Kidney (tissue), 14 donors: ENCODE results near the gene FAM107B. TPM values are rescaled to one million over a fixed set of nuclear protein-coding genes. Genes with fewer than 3 reads are reported as not detected.

Experiments
- DNase-seq, 5 donors: peaks; one replicate each; pipeline ENCODE4 v3.0.0-alpha.2; 2013 to 2020
- FAIRE-seq: peaks from 2 replicates; lab custom pipeline; 2012; peaks lifted over from hg19 to GRCh38; lab: Jason Lieb, UNC
- H3K27ac ChIP-seq, 2 donors: one replicate each; pipeline ENCODE4 v1.7.0; 2013; ENCODE audit warnings: low read depth in 2 of 2, low read length in 2 of 2, inconsistent platforms in 1 of 2
- H3K27me3 ChIP-seq: one replicate; pipeline ENCODE4 v1.7.1; 2013; ENCODE audit warnings: low read length, inconsistent platforms; ENCODE audit not compliant: control insufficient read depth, insufficient read depth
- H3K36me3 ChIP-seq, 3 donors: one replicate each; pipeline versions ENCODE4 v1.7.0 to v1.7.1; 2013; ENCODE audit warnings: low read length in 3 of 3, control low read depth in 1 of 3, inconsistent platforms in 1 of 3; ENCODE audit not compliant: insufficient read depth in 3 of 3, control insufficient read depth in 2 of 3
- H3K4me1 ChIP-seq, 3 donors: one replicate each; pipeline versions ENCODE4 v1.7.0 to v1.7.1; 2013; ENCODE audit warnings: low read length in 3 of 3, inconsistent platforms in 1 of 3, low read depth in 1 of 3; ENCODE audit not compliant: control insufficient read depth in 2 of 3, insufficient read depth in 2 of 3
- H3K4me3 ChIP-seq, 3 donors: one replicate each; pipeline versions ENCODE4 v1.7.0 to v1.8.1; 2013; ENCODE audit warnings: low read length in 3 of 3, control low read depth in 1 of 3, inconsistent platforms in 1 of 3
- H3K9ac ChIP-seq, 3 donors: one replicate each; pipeline versions ENCODE4 v1.7.0 to v1.7.1; 2013; ENCODE audit warnings: low read length in 3 of 3, control low read depth in 1 of 3, inconsistent platforms in 1 of 3
- H3K9me3 ChIP-seq, 3 donors: one replicate each; pipeline versions ENCODE4 v1.7.0 to v1.7.1; 2013; ENCODE audit warnings: low read length in 3 of 3, control low read depth in 1 of 3, inconsistent platforms in 1 of 3; ENCODE audit not compliant: control insufficient read depth in 2 of 3, insufficient read depth in 1 of 3
- intact Hi-C: fragments of 100-400 bp; cut with DNase I; formaldehyde crosslinking; loops from one replicate; pipeline ENCODE4 v1.11.1; 2022
- polyA plus RNA-seq: library from polyadenylated mRNA; stranded (reverse); fragments of 350-450 nt; fragmentation: Illumina TruSeq; extraction: RNeasy Lipid Tissue Mini Kit (QIAGEN cat#74804); gene quantifications from one replicate; pipeline ENCODE4 v1.2.3, GENCODE V29; 2014; ENCODE audit warnings: low read depth, low replicate concordance; ENCODE audit not compliant: insufficient read depth
- total RNA-seq: library from RNA; stranded (reverse); fragmentation: NEBNext Ultra II Directional; extraction: Animal tissue kit (Norgen Biotek cat#: 25700); gene quantifications from one replicate; pipeline ENCODE4 v1.2.1, GENCODE V29; 2021
- TF ChIP-seq, protein P1 (sequence below): IDR thresholded peaks from 3 replicates; pipeline ENCODE4 v1.5.1; 2012; ENCODE audit warnings: mild to moderate bottlenecking, moderate library complexity, borderline replicate concordance; ENCODE audit not compliant: insufficient read depth; ENCODE audit errors: extremely low read depth
- donor health status: control.
- donor health status: control.
- donor health status: control.
- donor health status: control.
- donor health status: control.
- donor health status: DM: yes; HTN: yes; CAD: no.
- donor health status: Normal renal cell carcinoma (clear cell type).

Gene FAM107B
- total and polyA plus RNA-seq, 2 donors from 2014 or later = 105 to 122 TPM

DNA sequence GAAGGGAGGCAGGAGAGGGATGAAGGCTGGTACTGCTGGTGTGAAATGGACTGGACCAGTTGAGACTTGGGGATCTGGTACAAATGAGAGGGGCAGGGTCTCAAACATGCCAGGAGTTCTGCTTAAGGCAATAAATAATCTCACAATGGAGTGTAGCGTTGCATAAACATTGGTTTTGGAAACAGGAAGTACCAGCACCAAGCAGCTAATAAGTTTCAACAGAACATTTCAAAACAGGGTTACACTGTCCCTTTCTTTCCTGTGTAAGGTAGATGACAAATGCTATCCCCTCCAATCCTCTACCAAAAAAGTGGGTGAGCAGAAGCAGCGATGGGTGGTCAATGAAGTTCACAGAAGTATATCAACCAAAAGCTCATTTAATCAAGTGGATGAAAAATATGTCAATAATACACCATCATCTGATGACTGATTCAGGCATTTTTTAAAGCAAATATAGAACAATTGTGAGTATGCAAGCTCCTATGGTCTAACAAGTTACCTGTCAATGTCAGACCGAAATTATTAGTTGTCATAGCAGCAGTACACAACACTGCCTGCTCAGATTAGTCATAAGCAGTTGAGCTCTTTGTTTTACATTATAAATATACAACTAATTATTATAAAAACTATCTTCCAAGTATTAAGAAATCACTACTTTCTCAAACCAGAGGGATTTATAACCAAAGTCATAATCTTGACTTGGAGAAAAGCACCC lies 220.0 kb downstream of the FAM107B start:
- peak overlapping the region in 1 of 3 donors; percentile 26 for H3K4me3 ChIP-seq
- peaks cover 0 to 8% (median 0%) of the 10 kb centered on the region in 3 donors for H3K36me3 ChIP-seq
- H3K9ac ChIP-seq = no peak overlapping the region
- intact Hi-C loops = no loop called here
- H3K27me3 ChIP-seq = no peaks in the 10 kb centered on the region
- H3K27ac ChIP-seq = peak overlapping the region; percentile 10 to 61
- no peaks in the 10 kb centered on the region for H3K9me3 ChIP-seq
- TF ChIP-seq, protein P1, sequence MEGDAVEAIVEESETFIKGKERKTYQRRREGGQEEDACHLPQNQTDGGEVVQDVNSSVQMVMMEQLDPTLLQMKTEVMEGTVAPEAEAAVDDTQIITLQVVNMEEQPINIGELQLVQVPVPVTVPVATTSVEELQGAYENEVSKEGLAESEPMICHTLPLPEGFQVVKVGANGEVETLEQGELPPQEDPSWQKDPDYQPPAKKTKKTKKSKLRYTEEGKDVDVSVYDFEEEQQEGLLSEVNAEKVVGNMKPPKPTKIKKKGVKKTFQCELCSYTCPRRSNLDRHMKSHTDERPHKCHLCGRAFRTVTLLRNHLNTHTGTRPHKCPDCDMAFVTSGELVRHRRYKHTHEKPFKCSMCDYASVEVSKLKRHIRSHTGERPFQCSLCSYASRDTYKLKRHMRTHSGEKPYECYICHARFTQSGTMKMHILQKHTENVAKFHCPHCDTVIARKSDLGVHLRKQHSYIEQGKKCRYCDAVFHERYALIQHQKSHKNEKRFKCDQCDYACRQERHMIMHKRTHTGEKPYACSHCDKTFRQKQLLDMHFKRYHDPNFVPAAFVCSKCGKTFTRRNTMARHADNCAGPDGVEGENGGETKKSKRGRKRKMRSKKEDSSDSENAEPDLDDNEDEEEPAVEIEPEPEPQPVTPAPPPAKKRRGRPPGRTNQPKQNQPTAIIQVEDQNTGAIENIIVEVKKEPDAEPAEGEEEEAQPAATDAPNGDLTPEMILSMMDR = no peak
- no peak for FAIRE-seq
- H3K4me1 ChIP-seq = peaks cover 4 to 36% (median 32%) of the 10 kb centered on the region in 3 donors
- DNase-seq = no peak

DNA sequence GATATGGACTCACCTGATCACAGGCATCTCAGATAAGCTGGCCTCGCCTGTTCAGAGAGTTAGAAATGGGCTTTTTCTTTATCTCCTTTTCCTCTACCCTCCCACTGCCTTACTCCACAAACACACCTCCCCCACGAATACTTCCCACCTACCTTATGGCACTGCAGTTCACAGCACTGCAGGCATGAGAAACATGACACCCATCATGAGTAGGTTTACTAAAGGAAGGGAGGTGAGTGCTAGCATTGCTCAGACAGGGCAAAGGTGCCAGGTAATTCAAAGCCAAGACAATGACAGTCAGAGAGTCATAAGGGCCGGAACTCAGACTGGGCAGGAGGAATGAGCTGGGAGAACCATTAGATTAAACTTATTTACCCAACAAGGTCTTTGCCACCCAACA lies 220.6 kb downstream of the FAM107B start:
- no peaks in the 10 kb centered on the region for H3K9me3 ChIP-seq
- FAIRE-seq (no peak), DNase-seq (peak in 3 of 5 donors; percentile 49 to 74 (median 74))
- H3K27ac ChIP-seq = peak overlapping the region; percentile 10 to 61
- H3K36me3 ChIP-seq = peaks cover 0 to 8% (median 0%) of the 10 kb centered on the region in 3 donors
- H3K4me1 ChIP-seq = peaks cover 4 to 35% (median 31%) of the 10 kb centered on the region in 3 donors
- H3K9ac ChIP-seq = no peak overlapping the region
- peak overlapping the region in 1 of 3 donors; percentile 26 for H3K4me3 ChIP-seq
- no peaks in the 10 kb centered on the region for H3K27me3 ChIP-seq
- intact Hi-C loops = no loop called here
- TF ChIP-seq, protein P1 = no peak

DNA sequence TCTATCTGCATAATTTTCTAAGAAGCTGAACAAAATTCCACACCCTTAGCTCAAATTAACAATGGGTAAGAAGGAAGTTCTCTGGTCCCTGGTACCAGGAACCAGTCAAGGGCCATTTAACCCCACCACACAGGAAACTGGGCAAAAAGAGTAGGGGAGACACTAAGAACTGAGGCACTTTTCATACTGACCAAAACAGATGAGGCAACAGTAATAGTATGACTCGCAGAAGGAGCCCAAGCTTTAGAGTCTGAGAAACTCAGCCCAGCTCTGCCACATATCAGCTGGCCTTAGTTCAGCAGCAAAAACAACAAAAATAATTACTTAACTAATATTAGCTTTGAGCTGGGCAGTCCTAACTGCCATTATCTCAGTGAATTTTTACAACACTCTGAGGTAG lies 221.2 kb downstream of the FAM107B start:
- TF ChIP-seq, protein P1 = no peak
- DNase-seq = no peak
- intact Hi-C loops = no loop called here

More for the DNA sequence above, 221.2 kb downstream of the FAM107B start:
- Histone ChIP-seq H3K4me3 (no peak overlapping the region), H3K27ac (no peak overlapping the region), H3K9me3 (no peaks in the 10 kb centered on the region), H3K36me3 (peaks cover 0 to 8% (median 0%) of the 10 kb centered on the region in 3 donors), H3K9ac (no peak overlapping the region), H3K27me3 (no peaks in the 10 kb centered on the region), H3K4me1 (peaks cover 4 to 33% (median 25%) of the 10 kb centered on the region in 3 donors)
- no peak for FAIRE-seq
